ENCODE results near the gene FAM120B. TPM values are rescaled to one million over a fixed set of nuclear protein-coding genes. Genes with fewer than 3 reads are reported as not detected.

FAM120B gene
- total RNA-seq, 4 donors from 2014 or later: 21.8 to 25.7 (median 22.7) TPM

DNA sequence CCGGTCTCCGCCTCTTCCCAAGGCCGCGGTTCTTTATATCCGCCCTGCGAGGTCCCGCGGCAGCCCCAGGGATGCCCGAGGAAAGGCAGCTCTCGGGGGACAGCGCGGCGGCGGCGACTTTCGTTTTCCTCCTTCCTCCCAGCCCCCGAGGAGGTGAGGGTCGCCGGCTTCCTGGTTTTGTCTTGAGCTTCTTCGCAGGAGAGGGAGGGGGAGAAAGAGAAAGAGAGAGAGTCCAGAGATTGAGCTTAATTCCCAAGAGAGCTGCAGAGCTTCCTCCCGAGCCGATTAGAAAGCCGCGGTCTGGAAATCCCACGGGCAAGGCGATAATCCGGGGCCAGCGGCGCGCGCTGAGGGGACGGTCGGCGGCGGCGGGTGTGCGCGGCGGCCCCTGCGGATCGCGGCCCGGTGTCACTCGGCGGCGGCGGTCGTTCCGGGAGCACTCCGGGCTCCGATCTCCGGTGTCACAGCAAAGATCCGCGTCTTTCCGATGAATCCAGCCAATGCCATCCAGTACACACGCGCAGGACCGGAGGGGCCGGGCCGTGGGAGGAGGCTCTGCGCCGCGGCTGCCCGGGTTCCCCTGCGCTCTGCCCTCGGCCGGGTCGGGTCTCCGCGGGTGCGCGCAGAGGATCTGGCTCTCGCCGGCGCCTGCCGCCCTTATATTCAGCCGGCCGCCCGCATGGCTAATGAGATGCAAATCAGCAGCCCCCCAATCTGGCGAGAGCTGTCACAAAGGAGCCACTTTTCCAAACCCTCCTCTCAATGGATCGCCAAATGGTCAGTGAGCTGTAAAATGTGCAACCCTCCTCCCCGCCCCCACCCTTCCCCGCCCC lies 16.0 kb upstream of the FAM120B start, which contains the start of gene DLL1:
Gene DLL1, minus strand, starts transcription at position 783 of the 833 bp plus-strand sequence. CDS start 939 bp downstream, outside the sequence.
- intact Hi-C loops (cut with DNase I; ENCODE audit: low total_unique reads): no loop called here
- DNase-seq (ENCODE audit: low spot score in 2 of 2): peak in 1 of 2 donors; percentile 42
- WGBS, 2 donors: 0 to 1% methylated on average over 53 to 54 of the region's 83 CpGs
- peak within 1 kb of the TSS; percentile 72 for H3K4me3 ChIP-seq (ENCODE audit: low read depth, poor library complexity, severe bottlenecking)
- TF ChIP-seq, protein P1, sequence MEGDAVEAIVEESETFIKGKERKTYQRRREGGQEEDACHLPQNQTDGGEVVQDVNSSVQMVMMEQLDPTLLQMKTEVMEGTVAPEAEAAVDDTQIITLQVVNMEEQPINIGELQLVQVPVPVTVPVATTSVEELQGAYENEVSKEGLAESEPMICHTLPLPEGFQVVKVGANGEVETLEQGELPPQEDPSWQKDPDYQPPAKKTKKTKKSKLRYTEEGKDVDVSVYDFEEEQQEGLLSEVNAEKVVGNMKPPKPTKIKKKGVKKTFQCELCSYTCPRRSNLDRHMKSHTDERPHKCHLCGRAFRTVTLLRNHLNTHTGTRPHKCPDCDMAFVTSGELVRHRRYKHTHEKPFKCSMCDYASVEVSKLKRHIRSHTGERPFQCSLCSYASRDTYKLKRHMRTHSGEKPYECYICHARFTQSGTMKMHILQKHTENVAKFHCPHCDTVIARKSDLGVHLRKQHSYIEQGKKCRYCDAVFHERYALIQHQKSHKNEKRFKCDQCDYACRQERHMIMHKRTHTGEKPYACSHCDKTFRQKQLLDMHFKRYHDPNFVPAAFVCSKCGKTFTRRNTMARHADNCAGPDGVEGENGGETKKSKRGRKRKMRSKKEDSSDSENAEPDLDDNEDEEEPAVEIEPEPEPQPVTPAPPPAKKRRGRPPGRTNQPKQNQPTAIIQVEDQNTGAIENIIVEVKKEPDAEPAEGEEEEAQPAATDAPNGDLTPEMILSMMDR (IDR thresholded peaks at IDR 0.05): no peak
- TF ChIP-seq POLR2A (IDR thresholded peaks at IDR 0.05): no peak

DNA sequence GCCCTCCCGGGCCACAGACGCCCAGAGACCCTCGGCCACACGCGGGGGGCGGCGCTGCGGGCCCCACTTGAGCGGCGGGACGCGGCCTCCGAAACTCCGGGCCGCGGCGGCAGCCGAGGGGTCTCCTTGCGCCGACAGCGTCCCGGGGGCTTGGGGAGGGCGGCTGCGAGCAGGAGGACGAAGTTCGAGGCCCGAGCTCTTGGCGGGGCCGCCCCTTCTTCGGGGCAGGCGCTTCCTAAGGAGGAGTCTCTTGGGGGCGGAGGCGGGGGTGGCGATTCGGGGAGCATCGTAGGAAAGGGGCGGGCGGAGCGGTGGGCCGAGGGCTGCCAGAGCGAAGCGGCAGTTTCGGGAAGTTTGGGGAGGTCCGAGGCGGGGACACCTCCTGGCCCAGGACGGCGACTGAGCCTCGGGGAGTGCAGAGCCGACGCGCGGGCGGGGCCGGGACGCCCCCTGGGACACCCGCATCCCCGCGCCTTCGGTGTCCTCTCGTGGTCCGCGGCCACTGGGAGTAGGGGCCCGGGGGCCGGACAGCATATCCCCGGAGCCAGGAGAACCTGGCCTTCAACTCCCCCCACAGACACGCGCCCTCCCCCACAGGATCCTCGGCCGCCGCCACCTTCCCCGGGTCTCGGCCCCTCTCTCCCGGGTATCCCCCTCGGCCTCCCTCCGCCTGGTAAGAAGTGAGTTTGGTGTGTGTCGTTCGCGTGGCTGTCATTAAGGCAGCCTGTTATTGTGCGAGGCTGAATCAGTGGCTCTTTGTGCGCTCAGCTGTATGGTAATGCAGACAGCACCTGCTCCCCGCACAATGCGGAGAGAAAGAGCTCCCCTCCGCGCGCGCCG lies 15.1 kb upstream of the FAM120B start:
- peak; percentile 74 to 96 for DNase-seq (ENCODE audit: low spot score in 2 of 2)
- peak overlapping the region; percentile 28 for H3K4me3 ChIP-seq (ENCODE audit: low read depth, poor library complexity, severe bottlenecking)
- WGBS, 2 donors: 1% methylated on average over 36 to 52 of the region's 87 CpGs
- intact Hi-C loops (cut with DNase I; ENCODE audit: low total_unique reads): no loop called here
- no peak for TF ChIP-seq POLR2A (IDR thresholded peaks at IDR 0.05)
- TF ChIP-seq, protein P1 (IDR thresholded peaks at IDR 0.05): no peak

DNA sequence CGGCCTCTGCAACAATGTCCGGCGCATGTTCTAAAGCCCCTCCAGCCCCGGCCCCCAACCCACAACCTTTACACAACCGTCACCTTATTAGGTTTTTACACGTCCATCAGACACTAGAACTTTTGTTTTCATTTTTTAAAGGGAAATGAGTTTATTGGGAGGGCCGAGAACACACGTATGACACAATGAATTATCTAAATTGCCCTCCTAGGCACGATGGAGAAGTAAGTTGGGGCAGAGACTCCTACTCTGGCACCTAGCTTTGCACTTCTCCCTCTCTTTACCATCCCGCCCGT lies 14.5 kb upstream of the FAM120B start:
- intact Hi-C loops (cut with DNase I; ENCODE audit: low total_unique reads): no loop called here

DNA sequence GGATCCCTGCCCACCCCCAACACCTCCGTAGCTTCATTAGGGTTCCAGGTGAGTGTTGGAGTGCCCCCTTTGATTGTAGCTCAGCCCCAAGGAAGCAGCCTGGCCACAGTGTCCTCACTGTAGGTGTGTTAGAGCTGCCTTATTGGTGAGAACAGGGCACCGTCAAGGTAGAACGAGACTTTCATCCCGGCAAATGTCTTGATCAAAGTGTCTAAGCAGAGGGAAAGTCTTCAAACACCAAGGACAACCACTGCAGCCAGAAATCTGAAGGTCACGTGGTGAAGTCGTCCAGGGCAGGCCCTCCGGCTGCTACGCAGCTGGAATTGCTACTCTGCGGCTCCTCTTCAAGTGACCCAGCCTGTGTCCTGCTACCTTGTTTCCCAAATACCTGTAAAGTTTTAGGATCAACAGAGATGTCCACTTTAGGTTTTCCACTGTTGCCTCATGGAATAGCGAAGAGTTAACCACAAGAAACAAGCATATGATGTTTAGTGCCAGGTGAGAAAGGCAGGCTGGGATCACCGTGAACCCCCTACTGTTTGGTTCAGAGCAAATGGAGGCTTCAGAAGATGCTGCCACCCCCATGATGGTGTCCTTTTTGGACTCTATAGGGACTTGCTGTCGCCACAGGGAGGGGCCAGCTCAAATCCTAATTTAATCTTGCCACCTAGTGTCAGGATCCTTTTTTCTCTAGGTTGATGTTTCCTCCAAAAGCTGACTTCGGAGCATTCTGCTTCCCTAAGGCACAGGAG lies 14.0 kb upstream of the FAM120B start:
- H3K4me3 ChIP-seq (ENCODE audit: low read depth, poor library complexity, severe bottlenecking): no peak overlapping the region
- DNase-seq (ENCODE audit: low spot score in 2 of 2): no peak
- TF ChIP-seq, protein P1 (IDR thresholded peaks at IDR 0.05): no peak
- no peak for TF ChIP-seq POLR2A (IDR thresholded peaks at IDR 0.05)
- WGBS, 2 donors: 13 to 14% methylated on average over 13 of the region's 13 CpGs
- intact Hi-C loops (cut with DNase I; ENCODE audit: low total_unique reads): no loop called here

More for the DNA sequence above, 14.5 kb upstream of the FAM120B start:
- no peak for DNase-seq (ENCODE audit: low spot score in 2 of 2)
- H3K4me3 ChIP-seq (ENCODE audit: low read depth, poor library complexity, severe bottlenecking): no peak overlapping the region
- 10 to 12% methylated on average over 11 of the region's 11 CpGs for WGBS, 2 donors
- no peak for TF ChIP-seq POLR2A (IDR thresholded peaks at IDR 0.05)
- TF ChIP-seq, protein P1 (IDR thresholded peaks at IDR 0.05): no peak

DNA sequence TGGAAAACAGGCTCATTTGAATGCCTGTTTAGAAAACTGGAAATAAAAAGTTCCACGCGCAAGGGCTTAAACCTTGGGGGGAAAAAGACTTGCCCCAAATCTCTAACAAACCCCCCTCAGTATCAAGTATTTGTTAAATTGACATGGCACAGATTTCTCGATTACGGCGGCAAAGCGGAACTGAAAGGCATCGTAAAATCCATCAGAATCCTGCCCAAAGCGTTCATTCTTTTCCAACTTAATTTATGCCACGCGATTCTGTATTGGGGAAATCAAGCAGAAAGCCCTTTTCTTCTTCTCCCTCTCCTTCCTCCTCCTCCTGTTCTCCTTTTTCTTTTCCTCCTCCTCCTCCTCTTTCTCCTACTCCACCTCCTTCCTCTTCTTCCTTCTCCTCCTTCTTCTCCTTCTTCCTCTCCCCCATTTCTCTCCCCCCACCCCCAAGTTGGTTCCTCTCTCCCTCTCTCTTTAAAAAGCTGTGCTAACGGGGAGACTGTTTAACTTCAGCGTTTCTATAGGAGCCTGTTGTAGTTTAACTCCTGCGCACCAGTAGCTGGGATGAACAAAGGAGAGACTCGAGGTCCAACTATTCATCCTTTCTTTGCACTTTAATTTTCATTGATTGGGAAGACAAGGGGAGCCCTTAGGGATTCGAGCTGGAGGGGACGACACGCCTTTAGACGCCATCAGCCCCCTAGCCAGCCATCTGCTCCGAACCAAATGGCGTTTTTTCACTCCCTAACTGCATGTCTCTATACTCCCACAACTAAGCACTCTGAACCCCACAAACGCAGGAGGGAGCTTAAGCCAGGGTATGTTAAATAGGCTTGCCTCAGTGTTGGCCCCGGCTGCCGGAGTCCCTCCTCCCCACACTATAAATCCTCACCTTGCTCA lies 13.0 kb upstream of the FAM120B start:
- TF ChIP-seq POLR2A (IDR thresholded peaks at IDR 0.05): no peak
- no peak for DNase-seq (ENCODE audit: low spot score in 2 of 2)
- H3K4me3 ChIP-seq (ENCODE audit: low read depth, poor library complexity, severe bottlenecking): no peak overlapping the region
- 26 to 43% methylated on average over 23 of the region's 23 CpGs for WGBS, 2 donors
- intact Hi-C loops (cut with DNase I; ENCODE audit: low total_unique reads): no loop called here
